ENCODE results near the gene HIPK2.

Gene HIPK2

DNA sequence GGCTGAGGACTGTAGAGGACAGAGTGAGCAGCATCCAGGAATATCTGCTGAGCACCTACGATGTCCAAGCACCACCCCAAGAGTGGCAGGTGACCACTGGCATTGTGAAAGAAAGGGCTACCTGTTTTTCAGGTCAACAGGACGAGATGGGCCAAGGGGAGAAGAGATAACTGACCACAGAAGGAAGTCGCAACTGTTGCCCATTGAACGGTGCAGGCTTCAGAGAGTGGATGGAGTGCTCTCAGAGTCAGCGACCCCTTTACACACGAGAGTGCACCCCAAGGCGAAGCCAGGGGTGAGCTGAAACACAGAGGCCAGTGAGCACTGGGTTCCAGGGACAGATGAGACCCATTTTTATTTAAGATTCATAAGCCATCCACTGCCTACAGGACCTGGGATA lies 42.3 kb downstream of the HIPK2 start:
- no peak for DNase-seq (ENCODE audit: low read depth in 2 of 2)

GRCh38 chr7:139734395-139734794 lies 43.4 kb downstream of the HIPK2 start:
- DNase-seq (ENCODE audit: low read depth in 2 of 2), result peak; percentile 68 to 77

- no peak for DNase-seq (ENCODE audit: low read depth in 2 of 2)
These were observed 44.0 kb downstream of the HIPK2 start for GRCh38 chr7:139733751-139734150.

GRCh38 chr7:139732471-139733167 lies 45.2 kb downstream of the HIPK2 start:
- no peak for DNase-seq (ENCODE audit: low read depth in 2 of 2)

DNA sequence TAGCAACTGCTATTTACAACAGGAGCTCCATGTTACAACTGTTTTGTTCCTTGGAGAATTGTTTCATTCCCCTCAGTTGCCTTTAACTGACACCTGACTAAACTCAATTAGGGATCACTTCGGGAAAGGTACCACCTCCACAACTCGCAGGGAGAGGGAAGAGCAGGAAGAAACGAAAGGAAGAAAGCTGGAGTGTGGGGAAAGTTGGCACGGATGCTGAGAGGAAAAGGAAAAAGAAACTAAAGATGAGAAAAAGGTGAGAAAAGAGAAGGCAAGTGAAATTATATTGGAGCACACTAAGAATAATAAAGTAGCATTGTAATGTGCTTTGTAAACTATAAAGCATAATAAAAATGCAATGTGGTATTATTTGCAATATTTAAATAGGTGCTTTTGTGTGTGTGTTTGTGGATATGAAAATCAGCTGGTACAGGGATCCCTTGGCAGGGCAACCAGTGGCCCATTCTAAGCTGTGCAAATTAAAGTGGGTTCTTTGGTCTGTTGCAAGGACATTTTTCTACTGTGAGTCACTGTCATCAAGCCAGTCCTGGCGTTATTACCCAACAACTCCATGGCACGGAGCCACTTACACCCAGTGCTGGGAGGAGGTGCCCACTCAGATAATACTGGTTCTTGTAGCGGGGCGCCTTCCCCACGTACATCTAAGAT lies 45.9 kb downstream of the HIPK2 start:
- DNase-seq (ENCODE audit: low read depth in 2 of 2), result no peak

DNA sequence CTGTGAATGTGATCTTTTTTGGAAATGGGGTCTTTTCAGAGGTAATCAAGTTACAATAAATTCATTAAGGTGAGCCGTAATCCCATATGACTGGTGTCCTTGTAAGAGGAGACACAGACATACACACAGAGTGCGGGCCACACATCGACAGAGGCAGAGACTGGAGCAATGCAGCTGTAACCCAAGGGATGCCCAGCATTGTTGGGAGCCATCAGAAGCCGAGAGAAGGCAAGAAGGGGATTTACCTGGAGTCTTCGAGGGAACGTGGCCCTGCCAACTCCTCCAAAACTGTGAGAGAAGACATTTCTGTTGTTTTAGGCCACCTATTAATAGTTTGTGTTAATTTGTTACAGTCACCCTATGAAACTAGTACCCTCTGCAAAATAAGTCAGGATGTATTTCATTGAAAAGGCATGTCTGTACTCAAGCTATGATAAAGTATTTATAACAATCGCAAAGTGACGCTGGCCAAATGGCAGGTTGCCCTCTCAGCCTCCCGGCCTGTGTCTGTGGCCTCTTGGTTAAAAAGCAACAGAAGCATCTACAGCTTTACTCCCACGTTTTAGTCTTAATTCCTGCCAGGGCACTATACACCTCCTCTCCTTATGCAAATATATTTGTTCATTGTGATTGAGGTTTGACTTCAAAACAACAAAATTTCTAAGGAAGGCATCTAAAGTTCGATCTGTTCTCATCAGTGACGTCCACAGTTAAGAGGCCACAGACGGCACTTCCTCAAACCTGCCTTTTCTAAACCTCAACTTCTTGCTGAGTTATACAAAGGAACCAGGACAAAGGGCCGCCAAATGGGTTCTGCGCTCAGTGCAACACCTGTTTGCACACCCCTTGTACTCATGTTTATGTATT lies 46.8 kb downstream of the HIPK2 start:
- DNase-seq (ENCODE audit: low read depth in 2 of 2), result no peak

DNA sequence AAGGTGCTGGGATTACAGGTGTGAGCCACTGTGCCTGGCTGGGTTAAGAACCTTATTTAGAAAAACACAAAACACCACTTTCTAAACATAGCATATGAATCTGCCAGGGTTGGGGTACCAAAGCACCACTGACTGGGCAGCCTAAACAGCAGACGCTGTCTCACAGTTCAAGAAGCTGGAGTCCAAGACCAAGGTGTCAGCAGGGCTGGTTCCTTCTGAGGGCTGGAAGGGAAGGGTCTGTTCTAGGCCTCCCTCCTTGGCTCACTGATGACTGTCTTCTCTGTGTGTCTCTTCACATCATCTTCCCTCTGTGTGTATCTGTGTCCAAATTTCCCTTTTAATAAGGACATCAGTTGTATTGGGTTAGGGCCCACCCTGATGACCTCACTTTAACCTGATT lies 49.6 kb downstream of the HIPK2 start:
- DNase-seq (ENCODE audit: low read depth in 2 of 2), result no peak

DNA sequence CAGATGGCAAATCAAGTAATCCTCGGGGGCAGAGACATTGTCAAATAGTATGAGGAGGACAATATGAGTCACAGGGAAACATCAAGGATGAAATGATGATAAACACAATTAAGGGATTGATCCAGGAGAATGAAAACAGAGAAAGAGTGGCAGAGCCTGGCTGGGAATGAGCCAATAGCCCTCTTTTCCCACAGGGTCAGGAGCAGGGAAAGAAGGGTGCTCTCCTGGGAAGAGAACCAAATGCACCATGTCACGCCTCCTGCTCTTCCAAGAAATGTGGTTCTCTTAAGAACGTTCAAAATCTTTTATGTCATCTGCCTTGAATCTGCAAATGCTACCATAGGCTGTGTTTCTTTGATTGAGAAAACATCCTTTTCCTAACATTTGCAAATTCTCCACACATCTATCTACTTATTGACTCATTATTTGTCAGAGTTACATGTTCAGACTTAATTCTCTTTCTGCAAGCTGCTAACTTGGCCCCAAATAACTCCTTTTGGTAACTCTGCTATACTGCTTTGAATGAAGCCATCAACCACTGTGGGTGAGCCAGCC lies 50.6 kb downstream of the HIPK2 start:
- no peak for DNase-seq (ENCODE audit: low read depth in 2 of 2)

DNA sequence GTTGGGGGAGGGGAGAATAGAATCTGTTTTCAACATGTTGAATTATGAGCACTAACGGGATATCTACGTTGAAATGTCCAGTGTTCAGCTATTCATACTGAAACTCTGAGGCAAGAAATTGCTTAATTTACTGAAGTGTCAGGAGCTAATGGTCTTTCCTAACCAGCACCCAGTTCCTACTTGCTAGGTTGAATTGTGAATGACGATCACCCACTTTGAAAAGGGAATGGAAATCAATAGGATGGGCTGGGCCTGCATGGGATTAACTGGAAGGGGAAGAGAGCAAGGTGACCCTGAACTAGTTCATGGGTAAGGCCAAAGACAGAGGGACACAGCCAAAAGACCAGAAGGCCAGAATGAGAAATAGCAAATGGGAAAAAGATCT lies 51.3 kb downstream of the HIPK2 start:
- no peak for DNase-seq (ENCODE audit: low read depth in 2 of 2)

- no peak for DNase-seq (ENCODE audit: low read depth in 2 of 2)
These were observed 51.8 kb downstream of the HIPK2 start for GRCh38 chr7:139725858-139726484.

DNA sequence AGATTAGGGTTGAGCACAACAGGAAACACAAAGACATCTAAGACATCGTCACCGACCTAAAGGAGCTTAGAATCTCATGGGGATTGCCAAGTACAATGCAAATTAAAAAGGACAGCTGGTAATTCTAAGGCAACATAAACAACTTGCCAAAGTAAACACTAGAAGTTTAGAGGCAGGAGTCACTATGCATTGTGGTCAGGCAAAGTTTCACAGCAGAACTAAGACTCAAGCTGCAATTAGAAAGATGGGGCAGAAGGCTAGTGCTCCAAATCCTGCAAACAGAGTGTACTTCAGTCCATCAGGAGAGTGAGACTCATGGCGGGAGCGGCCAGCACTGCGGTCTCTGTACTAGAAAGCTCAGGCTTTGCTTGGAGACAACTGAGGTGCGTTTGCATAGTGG lies 52.7 kb downstream of the HIPK2 start:
- DNase-seq (ENCODE audit: low read depth in 2 of 2), result no peak

GRCh38 chr7:139722604-139723003 lies 55.2 kb downstream of the HIPK2 start:
- DNase-seq (ENCODE audit: low read depth in 2 of 2), result no peak

- no peak for DNase-seq (ENCODE audit: low read depth in 2 of 2)
These were observed 56.0 kb downstream of the HIPK2 start for GRCh38 chr7:139721821-139722220.

GRCh38 chr7:139721417-139721816 lies 56.4 kb downstream of the HIPK2 start:
- DNase-seq (ENCODE audit: low read depth in 2 of 2), result no peak

- no peak for DNase-seq (ENCODE audit: low read depth in 2 of 2)
These were observed 57.0 kb downstream of the HIPK2 start for GRCh38 chr7:139720705-139721231.

DNA sequence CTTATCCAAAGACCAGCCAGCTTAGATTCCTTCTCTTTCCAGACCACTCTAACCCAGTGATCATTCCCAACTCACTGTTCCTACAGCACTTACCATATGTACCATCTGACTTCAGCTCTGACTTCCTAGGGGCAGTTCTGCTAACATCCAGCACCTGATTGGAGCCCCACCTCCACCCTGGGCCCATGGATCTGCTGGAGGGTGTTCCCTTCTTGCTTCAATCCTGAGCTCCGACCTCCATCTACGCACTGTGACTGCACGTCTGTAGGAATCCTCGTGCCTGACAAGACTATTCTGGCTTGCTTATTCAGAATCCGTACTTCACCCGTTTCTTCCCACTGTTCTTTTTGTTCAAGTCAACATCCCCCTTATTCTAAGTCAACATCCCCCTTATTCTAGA lies 57.6 kb downstream of the HIPK2 start:
- no peak for DNase-seq (ENCODE audit: low read depth in 2 of 2)

GRCh38 chr7:139718859-139719258 lies 58.9 kb downstream of the HIPK2 start:
- DNase-seq (ENCODE audit: low read depth in 2 of 2), result no peak

- no peak for DNase-seq (ENCODE audit: low read depth in 2 of 2)
These were observed 59.7 kb downstream of the HIPK2 start for GRCh38 chr7:139718141-139718540.

GRCh38 chr7:139716156-139716942 lies 61.4 kb downstream of the HIPK2 start:
- no peak for DNase-seq (ENCODE audit: low read depth in 2 of 2)

GRCh38 chr7:139715194-139715815 lies 62.5 kb downstream of the HIPK2 start:
- no peak for DNase-seq (ENCODE audit: low read depth in 2 of 2)

All from fibroblast of skin of left biceps (primary cell).